Mammary epithelial cell (primary cell): ENCODE results near the gene BCL7C.

Experiments used
- CTCF ChIP-seq, 2 donors: IDR thresholded peaks in 1 of 2; conservative IDR thresholded peaks in 1 of 2; 2 replicates each; pipeline ENCODE4 v1.5.1; 2011 to 2012; ENCODE audit warnings: inconsistent platforms in 2 of 2, low read length in 2 of 2, mild to moderate bottlenecking in 2 of 2, control low read depth in 1 of 2, low read depth in 1 of 2; ENCODE audit not compliant: insufficient read depth in 1 of 2; ENCODE audit errors: extremely low read depth in 1 of 2
- EZH2 ChIP-seq: IDR thresholded peaks from 2 replicates; pipeline ENCODE4 v1.6.1; 2012; ENCODE audit warnings: low read length, inconsistent platforms, borderline replicate concordance

DNA sequence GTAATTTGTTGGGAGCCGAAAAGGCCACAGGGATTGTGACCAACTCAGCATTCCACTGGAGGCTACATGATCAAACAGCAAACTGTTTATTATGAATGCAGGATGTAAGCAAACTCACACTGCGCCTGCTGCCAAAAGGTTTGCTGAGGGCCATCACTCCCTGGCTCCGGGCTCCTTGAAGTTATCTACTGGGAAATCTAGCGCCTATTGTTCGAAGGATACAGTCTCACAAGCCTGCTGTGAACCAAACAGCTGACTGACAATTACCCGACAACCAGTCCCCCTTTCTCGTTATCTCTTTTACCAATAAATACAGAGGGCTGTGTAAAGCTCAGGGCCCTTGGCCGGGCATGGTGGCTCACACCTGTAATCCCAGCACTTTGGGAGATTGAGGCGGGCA, 52.5 kb downstream of the BCL7C start:
- TF ChIP-seq CTCF (conservative IDR thresholded peaks at IDR 0.05 in 1 of 2, IDR thresholded peaks at IDR 0.05 in 1 of 2; ENCODE audit: extremely low read depth in 1 of 2, insufficient read depth in 1 of 2, low read depth in 1 of 2, low read length in 2 of 2): no peak
- TF ChIP-seq EZH2: no peak
